GM19324 (cell line): ENCODE data around the gene IL20.

Experiments used
- ATAC-seq: cut with Tn5 transposase; IDR thresholded peaks from one replicate; pipeline ENCODE4 v1.9.1; 2021; ENCODE audit warnings: mild to moderate bottlenecking, moderate library complexity; ENCODE audit not compliant: unreplicated experiment, low FRiP score

Gene IL20

DNA sequence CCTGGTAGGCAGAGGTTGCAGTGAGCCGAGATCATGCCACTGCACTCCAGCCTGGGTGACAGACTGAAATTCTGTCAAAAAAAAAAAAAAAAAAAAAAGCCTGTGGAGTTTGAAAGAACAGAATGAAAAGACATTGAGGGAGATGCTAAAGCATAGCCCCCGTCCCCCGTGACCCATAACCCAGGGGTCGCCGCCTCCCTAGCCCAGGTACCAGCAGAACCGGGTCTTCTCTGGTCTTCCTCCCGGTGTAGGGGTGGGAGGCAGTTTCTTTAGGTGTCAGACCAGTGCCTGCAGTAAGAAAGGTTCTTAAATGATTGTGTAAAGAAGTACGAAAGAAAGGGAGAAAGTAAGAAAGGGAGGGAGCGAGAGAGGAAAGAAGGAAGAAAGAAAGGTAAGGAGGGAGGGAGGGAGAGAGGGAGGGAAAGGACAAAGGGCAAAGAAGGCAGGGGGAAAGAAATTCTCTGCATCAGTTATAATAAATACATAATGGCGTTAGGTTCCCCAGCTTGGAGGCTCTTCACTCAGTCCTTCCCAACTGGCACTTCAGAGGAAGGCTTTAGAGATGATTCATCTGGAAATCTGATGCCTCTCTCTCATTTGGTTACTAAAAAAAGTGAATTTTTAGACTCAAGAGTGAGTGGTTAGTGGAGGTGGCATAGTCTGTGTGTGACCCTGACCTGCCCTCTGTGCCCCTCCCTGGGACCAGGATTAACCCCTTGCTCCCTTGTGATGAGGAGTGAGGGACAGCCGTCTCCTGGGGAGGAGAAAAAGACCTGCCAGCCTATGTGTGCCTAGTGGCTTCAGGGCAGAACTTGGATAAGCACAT is 32.9 kb downstream of the IL20 start:
- no peak for ATAC-seq

DNA sequence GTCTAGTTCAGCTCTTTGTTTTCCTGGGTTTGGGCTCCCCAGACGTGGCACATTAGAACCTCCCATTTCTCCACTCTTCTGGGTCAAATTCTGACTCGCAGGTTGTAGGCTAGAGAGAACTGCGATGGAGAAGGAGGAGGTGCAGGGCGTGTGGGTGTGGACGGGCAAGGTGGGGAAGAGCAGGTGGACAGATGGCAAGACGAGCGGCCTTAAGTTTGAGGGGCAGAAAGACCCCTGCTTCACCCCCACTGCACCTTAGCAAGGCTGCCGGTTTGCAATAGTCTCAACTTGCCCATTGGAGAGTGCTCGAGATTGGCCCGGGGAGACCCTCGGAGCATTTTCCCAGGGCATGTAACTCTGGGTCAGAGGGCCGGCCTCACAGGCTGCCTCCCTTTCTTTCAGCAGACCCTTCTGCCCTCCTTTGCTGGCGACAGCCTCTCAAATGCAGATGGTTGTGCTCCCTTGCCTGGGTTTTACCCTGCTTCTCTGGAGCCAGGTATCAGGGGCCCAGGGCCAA is 33.5 kb downstream of the IL20 start:
- no peak for ATAC-seq

DNA sequence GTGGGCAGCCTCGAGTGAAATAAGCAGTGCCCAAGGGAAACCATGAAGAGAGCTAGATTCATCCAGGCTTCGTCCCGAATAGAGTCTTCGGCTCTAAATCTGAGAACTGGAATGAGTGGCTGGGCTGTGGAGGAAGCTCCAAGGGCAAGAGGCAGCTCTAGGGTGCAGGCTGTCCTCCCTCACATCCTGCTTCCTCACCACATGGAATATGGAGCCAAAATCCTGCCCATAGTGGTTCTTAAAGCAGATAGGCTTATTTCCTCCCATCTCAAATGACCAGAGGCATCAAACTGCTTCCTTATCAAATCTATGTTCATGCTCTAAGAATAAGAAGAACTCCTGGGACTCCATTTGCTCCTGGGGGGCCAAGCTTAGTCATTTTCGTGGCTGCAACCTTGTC is 34.3 kb downstream of the IL20 start:
- ATAC-seq, result no peak

DNA sequence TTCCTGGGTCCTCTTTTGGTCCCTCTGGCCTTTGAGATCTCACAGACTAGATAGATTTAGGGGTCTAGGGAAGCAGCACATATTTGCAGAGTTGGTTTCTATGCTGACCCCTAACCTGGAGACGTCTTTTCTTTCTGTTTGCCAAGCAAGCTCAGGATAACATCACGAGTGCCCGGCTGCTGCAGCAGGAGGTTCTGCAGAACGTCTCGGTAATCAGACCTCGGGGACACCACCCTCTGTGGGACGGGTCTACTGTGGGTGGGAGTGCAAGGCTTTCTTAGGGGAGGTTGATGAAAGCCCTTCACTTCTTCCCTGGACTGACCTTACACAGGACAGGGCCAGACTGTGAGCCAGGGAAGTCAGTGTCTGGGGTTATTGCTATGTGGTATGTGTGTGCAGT is 34.7 kb downstream of the IL20 start:
- ATAC-seq, result no peak

DNA sequence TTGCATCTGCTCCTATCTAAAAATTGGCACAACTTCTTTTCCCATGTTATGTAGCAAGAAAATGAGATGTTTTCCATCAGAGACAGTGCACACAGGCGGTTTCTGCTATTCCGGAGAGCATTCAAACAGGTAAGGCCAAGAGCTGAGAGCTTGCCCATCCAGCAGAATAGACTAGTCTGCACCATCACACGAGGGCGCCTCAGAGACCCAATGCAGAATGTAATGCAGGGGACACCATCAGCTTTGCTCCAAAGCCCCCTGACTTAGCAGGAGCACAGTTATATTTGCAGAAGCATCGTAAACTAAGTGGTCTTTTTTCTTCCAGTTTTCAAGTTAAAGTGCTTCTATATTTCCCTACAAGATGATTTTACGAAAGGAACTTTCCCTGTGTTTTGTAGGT is 36.5 kb downstream of the IL20 start:
- ATAC-seq, result no peak

DNA sequence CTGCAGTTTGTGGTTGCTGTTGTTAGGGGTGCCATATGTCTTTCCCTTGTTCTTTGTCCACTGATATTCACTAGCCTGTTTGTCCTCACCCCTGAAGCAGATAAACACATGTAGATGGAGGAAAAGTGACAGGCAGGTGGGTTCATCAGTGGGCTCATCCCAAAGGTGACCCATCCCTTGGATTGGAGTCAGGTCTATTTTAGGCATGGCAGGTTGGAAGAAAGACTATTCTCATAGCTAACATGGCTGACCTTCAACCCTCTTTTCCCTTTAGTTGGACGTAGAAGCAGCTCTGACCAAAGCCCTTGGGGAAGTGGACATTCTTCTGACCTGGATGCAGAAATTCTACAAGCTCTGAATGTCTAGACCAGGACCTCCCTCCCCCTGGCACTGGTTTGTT is 37.3 kb downstream of the IL20 start:
- ATAC-seq, result no peak

DNA sequence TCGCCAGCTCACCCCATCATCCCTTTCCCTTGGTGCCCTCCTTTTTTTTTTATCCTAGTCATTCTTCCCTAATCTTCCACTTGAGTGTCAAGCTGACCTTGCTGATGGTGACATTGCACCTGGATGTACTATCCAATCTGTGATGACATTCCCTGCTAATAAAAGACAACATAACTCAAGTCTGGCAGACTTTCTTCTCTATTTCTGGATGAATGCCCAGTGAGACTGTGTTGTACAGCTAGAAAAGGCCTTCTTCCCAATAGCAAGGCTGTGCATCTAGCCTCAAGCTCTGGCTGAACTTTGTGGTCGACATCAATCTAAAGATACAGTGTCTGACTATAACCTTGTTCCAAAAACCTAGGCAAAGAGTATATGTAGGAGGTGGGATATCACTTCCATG is 38.3 kb downstream of the IL20 start:
- no peak for ATAC-seq

DNA sequence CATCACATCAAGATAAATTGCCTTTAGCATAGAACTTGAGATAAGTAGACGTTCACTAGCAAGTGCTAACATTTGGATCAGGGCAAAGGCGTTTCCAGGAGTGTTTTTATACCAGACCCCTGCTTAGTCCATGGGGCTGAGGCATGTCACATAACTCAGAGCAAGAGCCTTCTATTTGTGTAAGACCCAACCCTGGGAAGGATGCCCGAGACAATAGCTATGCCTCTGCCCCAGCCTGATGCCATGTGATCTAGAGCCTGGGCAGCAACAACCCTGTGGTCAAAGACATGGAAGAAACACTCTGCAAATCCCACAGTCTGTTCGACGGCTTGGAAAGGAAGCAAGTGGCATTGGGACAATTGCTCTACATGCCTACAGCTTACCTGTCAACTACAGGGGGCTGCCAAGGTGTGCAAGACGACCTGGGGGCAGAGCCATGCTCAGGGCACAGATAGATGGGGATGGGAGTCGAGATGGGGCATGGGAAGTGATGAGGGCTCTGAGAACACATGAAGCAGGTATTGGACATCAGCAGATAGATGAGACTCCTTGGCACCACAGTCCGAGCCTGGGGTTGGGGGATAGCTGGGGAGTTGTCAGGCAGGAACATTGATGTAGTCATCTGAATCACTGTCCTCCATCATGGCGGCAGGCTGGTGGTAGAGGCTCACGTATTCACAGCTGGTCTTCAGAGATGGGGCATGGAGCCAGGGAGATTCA is 39.2 kb downstream of the IL20 start:
- no peak for ATAC-seq

DNA sequence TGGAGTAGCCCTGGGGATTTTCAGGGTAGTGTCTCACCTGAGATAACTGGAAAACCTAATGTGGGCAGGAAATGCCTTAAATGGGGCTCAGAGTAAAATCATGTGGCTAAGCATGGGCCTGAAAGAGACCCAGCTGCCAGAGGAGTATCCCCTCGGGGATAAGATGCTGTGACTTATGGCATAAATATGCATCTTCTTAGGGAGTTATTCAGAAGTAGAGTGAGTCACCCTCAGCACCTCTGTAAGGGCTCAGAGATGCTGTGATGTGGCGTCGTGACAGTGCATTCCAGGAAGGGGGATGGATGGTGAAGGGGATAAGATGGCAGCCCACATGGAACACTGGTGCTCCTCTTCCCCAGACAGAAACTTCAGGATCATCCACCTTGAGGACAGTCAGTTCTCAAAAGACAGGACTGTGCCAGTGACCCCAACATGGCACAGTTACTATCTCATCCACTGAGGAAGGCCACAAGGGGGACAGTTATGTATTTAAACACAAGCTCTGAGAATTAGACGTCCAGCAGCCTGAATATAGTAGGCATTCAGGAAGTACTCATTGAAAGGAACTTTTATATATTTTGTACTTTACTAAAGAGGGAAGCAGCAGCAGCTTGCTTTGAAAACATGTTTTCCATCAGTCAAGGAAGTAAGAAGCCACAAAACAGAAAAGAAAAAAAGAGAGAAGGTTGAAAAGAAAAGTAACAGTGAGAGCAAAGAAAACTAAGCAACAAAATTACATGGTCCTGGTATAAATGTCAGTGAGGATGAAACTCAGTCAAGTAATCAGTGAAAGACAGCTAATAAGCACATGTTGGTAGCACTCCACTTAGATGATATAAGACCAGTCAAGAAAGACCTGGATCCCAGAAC is 40.1 kb downstream of the IL20 start:
- ATAC-seq, result no peak

DNA sequence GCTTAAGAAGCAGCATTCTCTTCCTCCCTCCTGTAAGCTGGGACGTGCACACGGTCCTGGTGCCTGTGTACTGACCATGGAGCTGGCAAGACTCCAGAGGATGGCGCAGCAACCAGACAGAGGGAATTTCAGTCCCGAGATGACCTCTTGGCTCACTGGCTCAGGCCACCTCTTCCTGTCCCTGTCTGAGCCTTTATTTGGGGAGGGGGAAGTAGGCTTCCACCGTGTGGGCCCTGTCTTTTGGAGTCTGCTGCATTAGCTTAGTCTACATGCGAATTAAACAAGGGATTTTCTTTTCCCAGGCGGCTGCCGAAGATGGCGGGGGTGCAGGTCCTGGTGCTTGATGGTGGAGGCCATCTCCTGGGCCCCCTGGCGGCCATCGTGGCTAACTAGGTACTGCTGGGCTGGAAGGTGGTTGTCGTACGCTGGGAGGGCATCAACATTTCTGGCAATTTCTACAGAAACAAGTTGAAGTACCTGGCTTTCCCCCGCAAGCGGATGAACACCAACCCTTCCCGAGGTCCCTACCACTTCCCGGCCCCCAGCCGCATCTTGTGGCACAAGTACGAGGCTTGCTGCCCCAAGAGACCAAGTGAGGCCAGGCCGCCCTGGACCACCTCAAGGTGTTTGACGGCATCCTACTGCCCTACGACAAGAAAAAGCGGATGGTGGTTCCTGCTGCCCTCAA is 42.0 kb downstream of the IL20 start:
- no peak for ATAC-seq

DNA sequence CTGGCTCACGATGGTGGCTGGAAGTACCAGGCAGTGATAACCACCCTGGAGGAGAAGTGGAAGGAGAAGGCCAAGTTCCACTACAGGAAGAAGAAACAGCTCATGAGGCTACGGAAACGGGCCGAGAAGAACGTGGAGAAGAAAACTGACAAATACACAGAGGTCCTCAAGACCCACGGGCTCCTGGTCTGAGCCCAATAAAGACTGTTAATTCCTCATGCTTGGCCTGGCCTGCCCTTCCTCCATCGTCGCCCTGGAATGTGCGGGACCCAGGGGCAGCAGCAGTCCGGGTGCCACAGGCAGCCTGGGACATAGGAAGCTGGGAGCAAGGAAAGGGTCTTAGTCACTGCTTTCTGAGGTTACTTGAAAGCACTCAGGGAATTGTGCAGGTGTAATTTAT is 42.6 kb downstream of the IL20 start:
- no peak for ATAC-seq

DNA sequence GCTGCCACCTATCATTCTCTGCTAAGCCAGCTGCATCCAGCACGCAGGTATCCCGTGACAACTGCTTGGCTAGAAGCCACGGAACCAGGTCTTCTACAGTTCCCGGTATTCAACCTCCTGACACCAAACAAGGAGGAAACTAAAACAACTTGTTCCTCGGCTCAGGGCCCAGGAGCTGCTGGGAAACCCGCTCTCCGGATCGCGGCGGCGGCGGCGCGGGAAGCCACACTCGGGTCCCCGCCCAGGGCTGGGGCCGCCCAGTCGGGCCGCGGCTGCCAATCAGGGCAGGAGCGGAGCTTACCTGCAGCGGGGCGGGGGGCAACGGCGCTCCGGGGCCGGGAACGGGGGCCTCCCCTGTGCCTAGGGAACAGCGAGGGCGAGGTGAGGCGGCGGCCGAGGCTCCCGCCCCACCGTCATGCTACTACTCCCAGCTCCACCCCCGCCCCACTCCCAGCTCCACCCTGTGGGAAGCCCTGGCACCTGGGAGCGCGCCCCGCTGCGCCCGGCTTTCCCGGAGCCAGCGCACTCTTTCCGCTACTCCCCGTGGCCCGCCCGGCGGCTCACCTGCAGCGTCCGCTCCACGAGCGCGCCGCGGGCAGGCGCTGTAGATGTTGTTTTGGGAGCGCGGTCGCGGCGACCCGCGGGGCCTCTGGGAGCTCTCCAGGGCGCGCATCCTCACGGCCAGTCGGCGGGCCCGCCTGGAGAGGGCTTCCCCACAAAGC is 43.9 kb downstream of the IL20 start:
- ATAC-seq, result no peak

DNA sequence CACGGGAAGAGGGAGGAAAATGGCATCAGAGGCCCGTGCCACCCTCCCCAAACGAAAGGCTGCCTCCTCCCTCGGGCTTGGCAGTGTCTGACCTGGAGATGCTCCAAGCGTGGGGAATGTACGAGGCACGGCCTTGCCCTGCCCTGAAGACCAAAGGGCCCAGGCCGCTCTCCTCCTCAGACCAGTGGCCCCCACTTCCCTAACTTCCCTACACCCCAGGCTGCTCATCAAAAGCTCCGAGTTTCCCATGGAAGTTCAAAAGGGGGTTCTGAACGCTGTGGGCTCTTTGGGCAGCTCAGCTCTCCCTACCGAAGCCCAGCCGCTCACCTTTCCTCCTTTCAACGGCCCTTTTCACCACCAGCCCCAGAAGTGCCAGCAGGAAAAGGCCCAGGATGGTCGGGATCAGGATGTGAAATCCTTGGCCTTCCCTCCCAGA is 44.5 kb downstream of the IL20 start:
- ATAC-seq, result no peak

DNA sequence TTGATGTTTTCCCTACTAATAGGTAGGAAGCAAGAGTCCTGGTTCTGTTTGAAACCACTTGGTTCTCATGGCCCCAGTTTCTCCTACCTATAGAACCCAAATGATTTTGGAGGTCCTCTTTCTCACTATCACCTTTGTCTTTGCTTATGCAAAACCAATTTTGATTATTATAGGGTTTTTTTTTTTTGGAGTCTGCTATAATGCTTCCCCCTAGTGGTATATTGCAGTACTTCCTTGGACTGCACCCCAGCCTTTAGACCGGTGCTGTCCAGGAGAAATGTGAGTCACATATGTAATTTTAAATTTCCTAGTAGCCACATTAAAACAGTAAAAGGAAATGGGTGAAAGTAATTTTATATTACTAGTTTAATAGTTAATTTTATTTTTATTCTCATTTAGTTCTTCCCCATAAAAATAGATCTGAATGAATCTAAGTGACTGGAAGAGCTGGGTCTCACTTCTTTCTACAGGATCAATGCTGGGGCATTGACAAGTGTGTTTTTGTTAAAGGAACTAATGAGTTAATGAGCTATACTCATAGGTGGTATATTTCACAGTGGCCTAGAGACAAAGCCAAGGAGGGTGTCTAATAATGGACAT is 45.7 kb downstream of the IL20 start:
- ATAC-seq, result no peak

DNA sequence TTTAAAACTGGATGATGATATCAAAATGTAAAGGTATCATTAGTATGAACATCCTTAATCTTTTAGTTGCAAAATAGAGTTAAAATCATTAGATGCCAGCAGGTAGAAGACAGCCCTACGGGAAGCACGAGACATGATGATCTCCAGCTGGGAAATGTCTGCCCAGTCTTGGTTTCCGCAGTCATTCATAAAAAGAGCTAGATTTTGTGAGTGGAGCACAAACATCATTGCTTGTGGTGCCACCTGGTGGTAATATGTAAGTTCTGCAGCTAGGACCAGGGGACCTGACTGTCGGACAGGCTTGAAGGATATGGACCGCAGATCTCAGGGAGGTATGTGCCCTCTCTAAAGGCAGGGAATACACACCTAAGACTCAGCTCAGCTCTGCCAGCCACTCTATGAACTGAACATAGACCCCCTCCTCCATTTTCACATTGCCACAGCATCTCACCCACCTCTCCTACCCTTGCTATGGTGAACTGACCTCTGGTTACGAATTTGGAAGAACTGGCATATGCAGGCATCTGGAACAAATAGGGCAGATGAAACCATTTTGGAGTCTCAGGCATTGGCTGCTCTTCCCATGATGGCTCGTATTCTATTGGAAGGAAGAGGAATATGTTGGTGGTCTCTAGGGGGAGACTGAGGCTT is 47.1 kb downstream of the IL20 start:
- ATAC-seq, result no peak

DNA sequence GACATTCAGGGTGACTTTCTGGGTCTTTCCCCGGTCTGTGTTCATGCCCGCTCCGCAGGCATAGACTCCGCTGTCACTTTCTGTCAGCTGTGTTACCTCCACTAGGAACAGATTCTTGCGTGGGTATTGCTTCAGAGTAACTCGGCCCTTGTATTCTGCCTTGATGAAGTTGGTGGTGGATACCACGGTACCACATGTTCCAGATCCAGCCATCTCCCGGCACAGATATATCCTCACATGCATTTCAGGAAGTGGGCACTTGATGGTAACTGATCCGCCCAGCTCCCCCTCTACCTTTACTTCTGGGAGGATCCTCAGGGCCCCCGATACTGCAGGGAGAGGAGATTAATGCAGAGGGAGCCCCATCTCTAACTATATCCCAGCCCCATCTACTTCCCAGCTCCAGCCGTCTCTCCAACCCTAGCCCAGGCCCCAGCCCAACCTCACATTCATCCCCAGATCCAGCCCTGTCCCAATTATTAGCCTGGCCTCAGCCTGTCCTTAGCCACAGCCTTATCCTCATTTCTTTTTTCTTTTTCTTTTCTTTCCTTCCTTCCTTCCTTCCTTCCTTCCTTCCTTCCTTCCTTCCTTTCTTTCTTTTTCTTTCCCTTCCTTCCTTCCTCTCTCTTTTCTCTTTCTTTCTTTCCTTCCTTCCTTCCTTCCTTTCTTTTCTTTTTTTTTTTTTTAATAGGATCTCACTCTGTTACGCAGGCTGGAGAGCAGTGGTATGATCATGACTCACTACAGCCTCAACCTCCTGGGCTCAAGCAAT is 48.5 kb downstream of the IL20 start:
- ATAC-seq, result no peak

DNA sequence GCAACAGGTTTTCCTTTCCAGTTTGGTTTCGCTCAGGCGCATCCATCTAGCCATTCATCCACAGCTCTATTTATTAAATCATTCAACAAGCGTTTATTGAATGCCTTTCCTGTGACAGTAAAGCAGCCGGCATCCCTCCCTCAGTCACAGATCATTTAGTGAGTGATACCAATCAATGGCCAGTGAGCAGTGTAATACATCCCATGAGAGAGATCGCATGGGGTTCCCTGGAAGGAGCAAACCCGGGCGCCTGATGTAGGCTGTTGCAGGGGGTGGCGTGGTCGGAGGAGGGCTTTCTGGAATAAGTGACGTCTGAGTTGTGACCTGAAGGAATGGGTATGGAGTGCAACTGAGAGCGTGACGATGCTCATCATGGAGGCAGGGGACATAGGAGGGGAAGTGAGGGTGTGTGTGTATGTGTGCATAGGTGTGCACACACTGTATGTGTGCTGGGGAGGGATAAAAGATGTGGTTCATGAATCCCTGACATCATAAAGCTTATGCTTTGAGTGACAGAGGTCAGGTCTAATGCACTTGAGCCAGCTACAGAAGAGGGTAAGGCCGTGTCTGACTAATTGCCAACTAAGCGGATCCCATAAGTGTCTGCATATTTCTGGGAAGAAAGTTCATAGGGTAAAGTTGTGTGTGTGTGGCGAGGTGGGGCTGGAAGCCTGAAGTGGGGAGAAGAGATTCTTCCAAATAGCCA is 49.8 kb downstream of the IL20 start:
- ATAC-seq, result no peak
